Heart left ventricle (tissue), 13 donors: Measurements from ENCODE around the gene PPM1J.

Experiments used
- POLR2A ChIP-seq, 2 donors: fragments of 450-650 bp; IDR thresholded peaks; one replicate each; pipeline ENCODE4 v1.6.1; 2017; ENCODE audit warnings: antibody characterized with exemption in 2 of 2, mild to moderate bottlenecking in 2 of 2, moderate library complexity in 2 of 2
- TF ChIP-seq, protein P1 (sequence below), 12 donors: fragments of 200-600 bp; sonication (generic) in 4 of 12; IDR thresholded peaks; one replicate each; pipeline versions ENCODE4 v1.5.0 to v1.8.0; 2018 to 2022; ENCODE audit warnings: antibody characterized with exemption in 12 of 12, mild to moderate bottlenecking in 5 of 12
- donor health status: ischemic (EF 13 %, LVEDD 7.1; RV severe dilation, severe dysfunction).
- donor health status: DM: no; HTN: yes; CAD: no.
- donor health status: DM: no; HTN: no; CAD: no.
- donor health status: ischemic (EF 25% LVEDD 6.9; RV normal size, moderate dysfunction).
- donor health status: ischemic (EF 25% LVEDD 5.7; RV mildly dilated, moderate dysfunction).
- donor health status: ischemic (EF 35%, LVEDD 5.7; RV mildly dilated, moderate dysfunction).
- donor health status: nonischemic (EF 11% LVEDD 7.7; RV severe dilation, severe dysfunction).
- donor health status: DM: yes; HTN: yes; CAD: no.
- donor health status: PGD.
- donor health status: ischemic (EF 29% LVEDD 5.4; RV normal size, mild dysfunction).
- donor health status: nonischemic (EF 23%, LVEDD 6.1; RV moderate dilation, normal function).

DNA sequence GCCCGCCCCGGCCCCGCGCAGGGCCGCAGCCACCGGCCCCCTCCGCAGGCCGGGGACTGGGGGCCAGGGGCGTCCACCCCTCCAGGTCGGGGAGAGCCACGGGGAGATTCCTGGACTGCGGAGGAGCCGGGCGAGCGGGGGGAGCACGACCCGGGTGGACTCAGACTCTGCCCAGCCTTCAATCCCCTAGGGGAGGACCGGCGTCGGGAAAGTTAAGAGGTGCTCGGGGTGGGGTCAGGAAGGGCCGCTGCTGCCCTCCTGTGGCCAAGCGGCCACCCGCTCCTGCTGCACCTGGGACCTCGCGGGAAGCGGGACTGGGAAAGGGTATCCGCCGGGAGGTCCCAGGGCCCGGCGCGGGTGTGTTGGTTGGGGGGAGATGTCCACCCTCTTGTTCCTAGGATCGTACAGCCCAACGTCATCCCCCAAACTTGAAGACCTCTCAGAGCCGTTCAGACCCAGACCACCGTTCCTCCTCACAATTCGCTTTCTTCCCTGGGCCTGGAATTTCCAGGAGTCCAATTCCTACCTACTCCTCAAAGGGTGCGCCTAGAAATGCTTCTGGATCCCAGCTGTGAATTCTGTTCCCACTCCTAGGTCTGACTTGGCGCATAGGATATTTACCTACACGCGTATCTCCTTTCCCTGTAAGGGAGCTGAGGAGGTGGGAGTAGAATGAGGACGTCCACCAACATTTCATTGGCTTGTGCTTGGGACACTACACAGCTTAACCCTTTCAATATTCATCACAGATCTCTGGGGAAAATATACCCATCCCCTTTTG, 7.7 kb downstream of the PPM1J start:
- TF ChIP-seq, protein P1, sequence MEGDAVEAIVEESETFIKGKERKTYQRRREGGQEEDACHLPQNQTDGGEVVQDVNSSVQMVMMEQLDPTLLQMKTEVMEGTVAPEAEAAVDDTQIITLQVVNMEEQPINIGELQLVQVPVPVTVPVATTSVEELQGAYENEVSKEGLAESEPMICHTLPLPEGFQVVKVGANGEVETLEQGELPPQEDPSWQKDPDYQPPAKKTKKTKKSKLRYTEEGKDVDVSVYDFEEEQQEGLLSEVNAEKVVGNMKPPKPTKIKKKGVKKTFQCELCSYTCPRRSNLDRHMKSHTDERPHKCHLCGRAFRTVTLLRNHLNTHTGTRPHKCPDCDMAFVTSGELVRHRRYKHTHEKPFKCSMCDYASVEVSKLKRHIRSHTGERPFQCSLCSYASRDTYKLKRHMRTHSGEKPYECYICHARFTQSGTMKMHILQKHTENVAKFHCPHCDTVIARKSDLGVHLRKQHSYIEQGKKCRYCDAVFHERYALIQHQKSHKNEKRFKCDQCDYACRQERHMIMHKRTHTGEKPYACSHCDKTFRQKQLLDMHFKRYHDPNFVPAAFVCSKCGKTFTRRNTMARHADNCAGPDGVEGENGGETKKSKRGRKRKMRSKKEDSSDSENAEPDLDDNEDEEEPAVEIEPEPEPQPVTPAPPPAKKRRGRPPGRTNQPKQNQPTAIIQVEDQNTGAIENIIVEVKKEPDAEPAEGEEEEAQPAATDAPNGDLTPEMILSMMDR (IDR thresholded peaks at IDR 0.05): peak; percentile 83 to 97 (median 94)
- no peak for TF ChIP-seq POLR2A (IDR thresholded peaks at IDR 0.05)
